CD4-positive, alpha-beta T cell treated with Interleukin-10 for 1 hour (primary cell): ENCODE measurements around the gene CSTPP1.
A peak's percentile ranks its signal among the peaks of the same experiment; 100 is the strongest.

Source experiments
- DNase-seq: peaks from one replicate; pipeline ENCODE4 v3.0.0-alpha.2; 2020

The CSTPP1 gene

DNA sequence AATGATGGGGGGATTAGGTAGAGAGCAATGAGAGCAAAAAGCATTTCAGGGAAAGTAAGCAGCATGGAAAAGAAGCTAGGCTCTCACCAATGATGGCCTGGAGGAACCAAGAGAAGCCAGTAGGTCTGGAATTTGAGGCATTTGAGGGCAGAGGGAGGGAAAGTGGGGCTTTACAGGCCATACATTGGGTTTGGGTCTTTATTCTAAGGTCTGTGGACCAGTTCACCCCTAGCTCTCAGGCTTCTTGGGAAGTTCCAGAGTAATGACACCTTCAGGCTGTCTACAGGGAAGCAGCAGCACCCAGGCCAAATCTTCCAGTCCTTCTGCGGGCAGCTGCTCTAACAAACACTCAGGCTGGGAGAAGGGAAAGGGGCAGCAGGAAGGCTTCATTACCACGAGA lies 210.7 kb downstream of the CSTPP1 start:
- no peak for DNase-seq

DNA sequence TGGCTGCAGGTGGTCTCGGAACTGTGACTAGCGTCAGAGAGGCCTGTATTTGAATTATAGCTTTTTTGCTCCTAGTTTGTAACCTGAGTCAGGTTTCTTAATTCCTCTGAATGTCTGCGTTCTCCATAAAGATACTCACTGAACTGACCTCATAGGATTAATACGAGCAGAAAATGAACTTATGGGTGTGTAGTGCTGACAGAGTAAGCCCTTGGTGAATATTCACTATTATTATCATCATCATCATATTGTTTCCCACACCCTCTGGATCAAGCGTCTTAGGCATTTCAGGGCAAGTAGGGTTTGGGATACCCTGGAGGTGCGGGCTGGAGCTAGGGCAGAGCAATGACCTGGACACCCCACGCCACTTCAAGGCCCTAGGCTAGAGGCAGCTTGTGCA lies 211.1 kb downstream of the CSTPP1 start:
- DNase-seq: no peak

DNA sequence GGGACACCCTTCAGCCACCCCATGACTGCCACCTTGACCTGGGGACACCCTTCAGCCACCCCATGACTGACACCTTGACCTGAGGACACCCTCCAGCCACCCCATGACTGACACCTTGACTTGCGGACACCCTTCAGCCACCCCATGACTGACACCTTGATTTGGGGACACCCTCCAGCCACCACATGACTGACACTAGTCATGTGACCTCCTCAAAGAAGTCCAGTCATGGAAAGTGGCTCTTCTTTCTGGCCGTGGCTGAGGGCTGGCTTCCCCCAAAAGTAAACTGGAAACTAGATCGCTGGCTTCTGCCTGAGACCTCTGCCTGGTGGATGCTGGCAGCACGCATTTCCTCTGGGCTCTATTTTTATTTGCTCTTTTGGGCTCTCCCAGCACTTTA lies 211.7 kb downstream of the CSTPP1 start:
- DNase-seq: no peak

DNA sequence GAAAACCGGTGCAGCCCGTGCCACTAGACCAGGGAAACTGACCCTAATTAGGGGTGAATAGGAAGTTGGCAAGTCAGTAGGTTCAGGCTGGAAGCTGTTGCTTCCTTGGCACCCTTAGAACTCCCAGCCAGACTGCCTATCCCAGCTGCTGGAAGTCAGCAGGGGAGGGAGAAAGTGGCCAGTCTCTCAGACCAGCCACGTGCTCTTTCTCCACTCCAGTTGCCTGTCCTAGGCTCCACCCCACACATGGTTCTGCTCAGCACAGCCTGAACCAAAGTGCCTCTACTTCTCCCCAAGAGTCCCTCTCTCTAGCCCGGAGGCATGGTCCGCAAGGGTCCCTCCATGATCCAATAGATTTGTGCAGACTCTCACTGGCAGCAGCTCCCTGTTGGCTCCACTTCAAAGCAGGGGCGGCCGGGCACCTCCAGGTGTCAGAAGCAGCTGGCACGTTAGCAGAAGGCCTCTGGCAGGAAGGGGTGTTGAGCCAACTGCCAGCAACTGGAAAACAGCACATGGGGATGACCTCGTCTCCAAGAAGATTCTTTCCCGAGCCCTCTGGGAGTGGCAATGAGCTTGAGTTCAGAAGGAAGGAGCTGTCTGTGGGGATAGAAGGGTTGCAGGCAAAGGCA lies 212.5 kb downstream of the CSTPP1 start:
- no peak for DNase-seq

DNA sequence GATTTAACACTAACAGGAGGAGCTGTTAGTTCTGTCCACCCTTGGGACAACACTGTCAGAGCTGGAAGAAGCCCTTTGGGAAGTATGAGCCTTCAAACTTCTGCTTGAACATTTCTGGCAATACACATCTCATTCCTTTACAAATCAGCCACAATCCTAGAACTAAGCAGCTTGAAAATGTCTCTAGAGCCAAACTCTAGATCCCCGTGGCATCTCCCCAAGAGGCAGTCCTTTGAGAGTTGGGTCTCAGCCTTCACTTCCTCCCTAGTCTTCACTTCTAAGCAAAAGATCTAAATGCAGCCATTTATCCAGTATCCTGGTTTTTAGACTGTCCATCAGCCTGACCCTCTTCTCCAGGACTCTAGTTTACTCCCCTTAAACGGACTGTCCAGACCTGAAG lies 213.2 kb downstream of the CSTPP1 start:
- no peak for DNase-seq

DNA sequence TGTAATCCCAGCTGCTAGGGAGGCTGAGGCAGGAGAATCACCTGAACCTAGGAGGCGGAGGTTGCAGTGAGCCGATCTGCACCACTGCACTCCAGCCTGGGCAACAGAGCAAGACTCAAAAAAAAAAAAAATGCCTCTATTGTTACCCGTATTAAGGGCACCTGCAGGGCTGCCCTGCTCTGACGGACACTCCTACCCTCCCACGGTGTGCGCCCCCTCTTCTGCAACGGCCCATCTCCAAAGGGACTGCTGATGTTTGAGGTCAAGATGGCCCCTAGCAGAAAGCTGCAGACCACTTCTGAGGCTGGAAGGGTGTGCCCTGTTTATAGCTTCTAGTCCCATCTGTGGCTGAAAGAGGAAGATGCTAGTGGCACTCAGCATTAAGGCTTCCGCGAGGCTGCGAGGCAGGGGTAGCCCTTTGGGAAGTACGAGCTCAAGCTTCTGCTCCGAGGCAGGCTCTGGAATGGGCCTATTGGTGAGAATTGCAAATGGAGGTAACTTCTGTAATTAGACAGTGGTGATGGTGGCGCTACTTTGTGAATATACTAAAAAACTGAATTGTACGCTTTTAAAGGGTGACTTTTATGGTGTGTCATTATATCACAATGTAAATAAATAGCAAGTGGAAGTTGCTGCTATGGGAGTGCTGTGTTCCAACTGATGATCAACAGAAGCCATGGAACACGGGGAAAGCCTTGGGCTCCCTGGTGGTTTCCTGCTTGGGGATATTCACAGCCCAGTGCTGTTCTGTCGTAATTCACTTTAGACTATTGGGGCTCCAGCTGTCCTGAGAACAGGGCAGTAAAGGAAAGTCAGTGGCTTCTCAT lies 215.8 kb downstream of the CSTPP1 start:
- DNase-seq: no peak

DNA sequence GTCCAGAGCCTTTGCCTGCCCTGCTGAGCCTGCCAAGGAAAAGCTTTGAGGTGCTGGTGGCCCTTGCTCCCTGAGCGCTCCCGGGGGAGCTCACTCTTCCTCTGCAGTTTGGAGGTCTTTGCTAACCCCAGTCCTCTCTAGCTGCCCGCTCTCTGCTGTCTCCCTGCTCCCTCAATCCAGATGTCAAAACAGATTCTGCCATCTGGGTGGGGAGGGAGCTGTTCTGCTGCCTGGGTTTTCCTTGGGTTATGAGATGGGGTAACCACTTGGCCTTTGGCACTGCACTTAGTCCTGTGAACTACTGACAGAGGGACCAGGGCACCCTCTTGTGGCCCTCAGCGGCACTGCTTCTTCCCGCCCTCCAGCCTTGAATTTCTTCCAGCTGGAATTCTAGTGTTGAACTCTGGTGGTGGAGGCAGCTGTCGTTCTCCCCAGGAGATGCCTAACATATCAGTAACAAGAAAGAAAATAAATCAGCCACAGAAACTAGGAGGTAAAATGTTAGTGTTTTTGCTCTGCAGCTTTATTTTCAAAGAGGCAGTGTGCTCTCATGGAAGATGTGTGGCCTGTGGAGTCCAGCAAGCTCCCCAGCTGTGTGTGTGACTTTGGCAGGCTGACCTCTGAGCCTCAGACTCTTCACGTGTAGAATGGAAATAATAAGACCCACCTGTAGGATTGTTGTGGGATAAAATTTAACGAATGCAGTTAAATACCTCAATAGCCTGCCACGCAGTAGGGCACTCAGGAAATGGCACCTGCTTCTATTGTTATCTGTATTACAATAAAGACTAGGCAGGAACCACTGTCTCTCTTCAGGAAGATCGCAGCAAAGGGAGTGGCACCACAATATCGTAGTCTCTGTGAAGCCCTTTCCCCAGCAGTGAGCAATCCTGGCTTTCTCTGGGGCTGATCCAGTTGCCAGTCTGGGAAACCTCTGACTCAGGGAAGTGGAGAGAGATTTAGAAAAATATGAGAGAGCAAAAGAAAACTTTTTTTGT lies 216.7 kb downstream of the CSTPP1 start:
- peak; percentile 52 for DNase-seq

DNA sequence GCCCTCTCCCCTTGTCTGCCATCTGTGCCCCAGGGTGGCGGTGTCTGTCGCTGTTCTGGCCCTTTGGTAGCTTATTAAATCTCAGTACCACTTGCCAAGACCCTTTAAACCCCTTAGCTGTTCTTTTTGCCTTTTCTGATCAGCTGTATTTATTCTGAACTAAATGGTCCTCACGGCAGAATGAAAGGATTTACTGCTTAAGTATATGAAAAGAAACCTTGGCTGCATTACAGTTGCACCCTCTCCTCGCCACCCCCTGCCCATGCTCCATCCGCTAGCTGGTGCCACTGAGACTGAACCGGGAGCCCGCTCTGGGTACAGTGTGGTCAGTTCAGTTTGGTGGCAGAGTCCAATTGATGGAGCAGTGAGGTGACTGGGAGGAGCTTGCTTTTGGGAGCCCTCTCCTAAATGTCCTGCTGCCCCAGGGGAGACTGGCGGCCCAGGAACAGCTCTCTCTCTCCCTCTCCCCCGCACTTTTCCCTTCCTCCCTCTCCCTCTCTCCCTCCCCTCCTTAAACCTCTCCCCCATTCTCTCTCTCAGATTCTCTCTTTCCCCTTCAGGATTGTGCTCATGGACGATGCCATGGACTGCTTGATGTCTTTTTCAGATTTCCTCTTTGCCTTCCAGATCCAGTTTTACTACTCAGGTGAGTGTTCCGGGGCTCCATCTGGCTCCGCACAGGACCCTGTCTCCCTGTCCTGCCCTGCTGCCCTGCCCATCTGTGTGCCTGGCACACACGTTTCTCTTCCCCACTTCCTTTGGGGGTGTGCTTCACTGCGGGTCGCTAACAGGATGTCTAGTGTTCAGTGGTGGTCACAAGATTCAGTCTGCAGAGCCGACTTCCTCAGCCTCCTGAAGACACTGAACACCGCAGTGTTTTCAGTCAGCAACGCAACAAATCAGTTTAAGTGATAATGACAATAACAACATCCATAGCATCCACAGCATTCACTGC lies 218.3 kb downstream of the CSTPP1 start:
- peak; percentile 42 for DNase-seq

DNA sequence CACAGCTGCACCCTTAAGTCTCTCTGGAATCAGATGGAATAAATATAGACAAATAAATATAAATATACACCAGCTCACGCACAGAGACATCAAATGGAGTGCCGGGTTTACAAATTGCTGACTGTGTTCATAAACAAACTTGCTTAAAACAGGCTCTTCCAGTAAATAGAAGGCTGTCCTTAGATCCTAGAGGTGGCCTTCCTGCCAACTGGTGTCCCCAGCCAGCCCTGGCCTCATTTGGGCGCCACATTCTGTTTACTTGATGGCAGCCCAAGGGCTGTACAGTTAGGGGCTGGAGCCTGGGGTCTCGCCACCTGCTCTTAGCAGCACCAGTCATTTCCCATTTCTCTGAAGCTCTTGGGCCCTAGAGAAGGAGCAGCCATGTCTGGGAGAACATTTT lies 219.3 kb downstream of the CSTPP1 start:
- no peak for DNase-seq

DNA sequence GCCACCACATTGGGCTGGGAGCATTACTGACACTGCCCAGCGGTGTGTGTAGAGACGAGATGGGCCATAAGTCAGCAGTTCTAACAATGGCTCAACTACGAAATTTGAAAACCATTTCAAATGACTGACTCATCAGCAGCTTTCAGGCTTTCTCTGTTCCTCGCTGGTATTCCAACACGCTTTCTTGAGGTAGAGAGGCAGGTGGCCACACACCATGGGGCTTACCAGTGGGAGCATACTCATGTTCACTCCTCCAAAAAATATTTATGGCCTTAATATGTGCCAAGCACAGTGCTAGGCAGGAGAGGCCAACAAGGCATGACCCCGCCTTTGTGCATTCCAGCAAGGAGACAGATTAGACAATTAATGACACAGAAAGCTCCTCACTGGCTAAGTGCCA lies 219.8 kb downstream of the CSTPP1 start:
- DNase-seq: no peak

DNA sequence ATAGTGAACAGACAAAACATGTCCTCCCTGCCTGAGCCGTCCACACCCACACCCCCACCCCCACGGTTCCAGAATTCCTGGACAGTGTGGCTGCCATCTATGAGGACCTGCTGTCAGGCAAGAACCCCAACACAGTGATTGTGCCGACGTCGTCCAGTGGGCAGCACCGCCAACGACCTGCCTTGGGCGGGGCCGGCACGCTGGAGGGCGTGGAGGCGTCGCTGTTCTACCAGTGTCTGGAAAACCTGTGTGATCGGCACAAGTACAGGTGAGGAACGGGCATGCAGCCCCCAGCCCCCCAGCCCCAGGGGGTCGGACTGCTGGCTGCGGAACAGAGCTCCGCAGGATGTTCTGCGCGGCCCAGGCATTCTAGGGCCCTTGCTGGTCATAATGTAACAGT lies 220.4 kb downstream of the CSTPP1 start:
- no peak for DNase-seq

DNA sequence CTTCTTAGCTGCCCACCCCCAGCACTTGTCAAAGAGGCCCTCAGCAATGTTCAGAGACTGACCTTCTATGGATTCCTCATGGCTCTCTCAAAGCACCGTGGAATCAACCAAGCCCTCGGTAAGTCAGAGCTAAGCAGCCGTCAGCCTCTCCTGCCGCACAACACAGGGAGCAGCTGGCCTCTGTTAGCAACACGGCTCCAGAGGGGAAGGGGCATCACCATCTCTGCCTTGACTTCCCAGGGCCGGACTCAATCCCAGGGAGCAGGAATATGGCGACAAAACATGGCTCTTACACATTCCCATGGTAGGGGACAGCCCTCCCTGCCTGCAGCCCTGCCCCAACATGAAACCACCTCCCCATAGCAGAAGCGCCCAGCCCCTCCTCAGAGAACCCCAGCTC lies 221.2 kb downstream of the CSTPP1 start:
- DNase-seq: no peak

DNA sequence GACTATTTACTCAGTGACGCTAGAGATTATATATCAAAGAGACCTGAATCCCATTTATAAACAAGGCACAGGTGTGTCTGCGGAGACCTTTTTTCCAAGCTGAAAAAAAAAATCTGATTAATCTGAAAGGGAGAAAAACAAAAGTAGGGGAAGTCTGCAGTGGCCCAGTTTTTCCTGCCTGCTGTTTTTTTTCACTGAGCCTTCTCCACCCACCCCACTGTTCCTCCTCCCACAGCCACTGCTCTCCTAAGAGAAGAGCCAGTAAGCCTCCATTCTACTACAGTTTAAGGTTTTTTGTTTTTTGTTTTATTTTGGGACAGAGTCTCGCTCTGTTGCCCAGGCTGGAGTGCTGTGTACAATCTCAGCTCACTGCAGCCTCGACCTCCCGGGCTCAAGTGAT lies 221.7 kb downstream of the CSTPP1 start:
- no peak for DNase-seq

DNA sequence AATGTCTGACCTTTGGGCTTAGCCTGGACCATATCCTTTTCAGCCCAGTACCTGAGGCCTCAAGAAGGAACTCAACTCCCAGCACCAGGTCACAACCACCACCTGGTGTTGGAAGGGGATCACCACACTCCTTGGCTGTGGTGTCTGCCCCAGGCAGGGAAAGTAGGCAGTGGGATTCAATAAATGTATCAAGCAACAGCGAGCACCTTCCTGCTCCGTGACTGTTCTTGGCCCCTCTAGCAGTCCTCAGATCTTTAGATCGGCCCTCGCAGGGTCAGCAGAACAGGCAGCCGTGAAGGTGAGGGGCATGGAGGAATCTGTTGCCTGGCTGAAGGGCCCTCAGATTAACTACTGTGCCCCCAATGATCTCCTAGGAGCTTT lies 224.2 kb downstream of the CSTPP1 start:
- DNase-seq: no peak

DNA sequence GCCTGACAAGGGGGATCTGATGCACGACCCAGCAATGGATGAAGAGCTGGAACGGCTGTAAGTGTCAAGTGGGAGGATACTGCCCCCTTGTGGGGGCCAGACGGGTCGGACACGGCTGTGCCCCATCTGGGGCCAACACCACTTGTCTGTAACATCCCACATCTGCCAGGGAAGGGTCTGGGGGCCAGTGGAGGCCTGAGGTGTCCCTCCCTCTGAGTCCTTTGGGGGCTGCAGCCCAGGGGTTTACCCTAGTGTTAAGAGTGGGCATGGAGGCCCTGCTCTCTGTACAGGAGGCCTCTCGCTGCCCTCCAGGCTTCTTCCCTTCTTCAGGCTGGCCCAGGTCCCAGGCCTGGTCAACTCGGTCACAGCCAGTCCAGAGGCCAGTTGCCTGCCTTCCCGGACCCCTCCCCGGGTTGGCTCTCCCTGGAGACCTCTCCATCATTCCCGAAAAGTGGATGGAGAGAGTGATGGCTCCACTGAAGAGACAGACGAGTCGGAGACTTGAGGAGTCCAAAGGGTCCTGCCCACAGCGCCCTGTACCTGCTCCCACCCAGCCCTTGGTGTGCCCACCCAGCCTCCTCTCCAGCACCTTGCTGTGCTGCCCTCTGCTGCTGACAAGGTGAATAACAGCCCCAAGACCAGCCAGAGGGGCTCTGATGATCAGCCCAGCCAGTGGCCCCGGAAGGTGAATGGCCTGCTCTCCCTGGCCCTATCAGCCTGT lies 224.7 kb downstream of the CSTPP1 start:
- DNase-seq: peak; percentile 63

DNA sequence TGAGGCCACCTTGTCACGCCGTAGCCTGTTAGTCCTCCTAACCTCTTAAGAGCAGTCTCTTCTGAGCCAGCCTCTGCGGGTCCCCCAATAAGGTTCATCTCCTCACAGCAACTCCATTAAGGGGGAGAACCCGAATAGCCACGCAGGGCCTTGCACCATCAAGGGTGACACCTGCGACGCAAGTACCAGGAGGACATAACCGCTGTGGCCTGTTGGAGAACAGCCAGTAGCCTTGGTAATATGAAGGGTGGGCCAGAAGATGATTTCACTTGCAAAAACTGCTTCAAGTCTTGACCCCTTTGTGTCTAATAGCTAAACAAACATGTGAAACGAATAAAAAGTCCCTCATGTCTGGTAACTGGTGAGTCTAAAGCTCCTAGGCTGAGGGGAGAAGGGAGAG lies 225.3 kb downstream of the CSTPP1 start:
- DNase-seq: no peak

DNA sequence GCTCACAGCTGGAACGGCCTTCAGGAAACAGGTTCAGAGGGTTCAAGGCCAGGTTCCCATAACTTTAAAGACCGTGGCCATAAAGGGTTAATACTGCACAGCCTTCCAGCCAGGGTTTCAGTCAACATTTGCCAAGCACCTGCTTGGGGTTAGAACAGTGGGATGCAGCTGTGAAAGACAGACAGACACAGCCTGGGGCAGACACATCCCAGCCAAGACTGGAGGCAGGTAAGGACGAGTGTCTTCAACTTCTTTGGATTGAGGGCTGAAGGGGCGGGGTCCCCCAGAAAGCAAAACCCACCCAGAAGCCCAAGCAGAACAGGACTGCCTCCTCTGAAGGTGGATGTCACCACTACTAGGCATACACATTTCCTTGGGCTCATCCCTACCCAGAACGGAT lies 225.9 kb downstream of the CSTPP1 start:
- DNase-seq: no peak

DNA sequence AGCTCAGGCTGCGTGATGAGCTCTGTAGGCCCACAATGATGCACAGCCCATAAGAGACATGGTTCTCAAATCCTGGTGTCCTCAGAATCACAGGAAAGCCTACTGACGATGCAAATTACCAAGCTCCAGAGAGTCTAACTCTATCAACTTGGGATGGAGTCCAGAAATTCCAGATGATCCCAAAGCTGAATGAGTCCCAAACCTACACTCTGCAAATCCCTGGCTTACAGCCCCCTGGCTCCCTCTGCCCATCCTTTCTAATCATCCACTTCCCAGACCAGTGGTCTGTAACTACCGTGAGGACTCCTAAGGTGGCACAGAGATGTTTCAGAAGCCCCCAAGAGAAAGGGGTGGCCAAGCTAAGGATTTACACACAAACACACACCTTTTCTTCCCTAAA lies 226.6 kb downstream of the CSTPP1 start:
- no peak for DNase-seq

DNA sequence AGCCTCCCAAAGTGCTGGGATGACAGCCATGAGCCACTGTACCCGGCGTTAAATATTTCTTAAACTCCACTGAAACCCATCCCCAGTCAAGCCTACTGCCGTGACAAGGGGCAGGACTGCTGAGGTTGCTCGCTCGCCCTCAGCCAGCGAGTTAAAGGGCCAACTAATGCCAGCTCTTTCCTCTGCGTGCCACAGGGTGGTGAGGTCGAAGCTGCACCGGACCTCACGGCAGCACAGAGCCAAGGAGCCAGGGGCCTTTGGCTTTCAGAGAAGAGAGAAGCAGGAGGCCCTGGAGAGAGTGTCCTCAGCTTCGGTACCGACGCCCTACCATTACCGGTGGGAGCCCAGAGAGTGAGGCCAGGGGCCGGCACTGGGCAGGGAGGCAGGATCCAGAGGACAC lies 227.3 kb downstream of the CSTPP1 start:
- no peak for DNase-seq

DNA sequence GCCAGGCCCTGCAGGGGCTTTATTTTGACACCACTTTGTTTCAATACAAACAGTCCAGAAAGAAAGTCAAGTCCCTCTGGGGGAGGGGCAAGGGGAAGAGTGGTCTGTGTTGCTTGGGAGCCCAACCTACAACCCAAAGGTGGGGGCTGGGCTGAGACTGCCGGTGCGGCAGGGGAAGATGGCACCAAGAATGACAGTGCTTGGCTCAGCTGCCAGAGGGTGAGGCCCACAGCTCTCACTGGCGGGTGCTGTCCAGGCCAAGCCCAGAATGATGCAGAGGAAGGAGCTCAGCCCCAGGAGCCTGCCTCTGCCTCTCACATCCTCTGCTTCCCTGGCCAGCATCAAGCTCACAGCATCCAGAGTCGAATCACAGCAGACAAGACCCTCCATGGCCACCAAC lies 227.8 kb downstream of the CSTPP1 start:
- DNase-seq: no peak

DNA sequence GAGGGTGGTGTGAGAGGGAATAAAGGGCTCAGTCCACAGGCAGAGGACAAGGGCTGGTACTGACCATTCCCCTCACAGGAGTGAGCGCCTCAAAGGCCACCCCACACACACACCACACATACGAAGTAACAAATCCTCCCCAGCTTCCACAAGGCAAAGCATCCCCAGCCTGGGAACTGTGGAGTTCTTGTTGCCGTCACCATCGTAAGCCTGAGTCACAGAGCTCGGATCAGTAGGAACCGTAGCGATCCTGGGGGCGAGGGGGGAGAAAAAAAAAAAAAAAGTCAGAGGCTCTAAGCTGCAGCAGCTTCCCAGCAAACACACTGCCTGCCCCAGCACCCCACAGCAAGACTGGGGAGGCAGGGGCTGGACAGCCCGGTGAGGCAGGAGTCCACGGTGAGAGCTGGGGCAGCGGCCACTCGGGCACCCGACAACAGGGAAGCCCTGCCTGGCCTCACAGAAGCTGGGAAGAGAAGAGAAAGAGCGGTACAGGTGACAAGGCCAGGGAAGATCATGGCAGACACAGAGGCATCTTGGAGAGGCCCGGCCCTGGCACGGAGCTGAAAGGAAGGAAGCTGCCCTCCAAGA lies 228.8 kb downstream of the CSTPP1 start:
- no peak for DNase-seq
